GM12891 (cell line): ENCODE results near the gene LRIG1.

Experiments used
- DNase-seq: peaks from one replicate; pipeline ENCODE4 v3.0.0; 2011; ENCODE audit warnings: low spot score; ENCODE audit not compliant: insufficient read length
- FAIRE-seq: peaks from 2 replicates; lab custom pipeline; 2011; peaks lifted over from hg19 to GRCh38; lab: Jason Lieb, UNC
- PAX5 ChIP-seq: IDR thresholded peaks from 2 replicates; pipeline ENCODE4 v1.6.1; 2011; ENCODE audit warnings: low read length, moderate library complexity, mild to moderate bottlenecking; ENCODE audit not compliant: insufficient read depth, severe bottlenecking
- POLR2A ChIP-seq: IDR thresholded peaks from 2 replicates; pipeline ENCODE4 v1.6.1; 2011; ENCODE audit warnings: low read depth, low read length, control low read depth
- POLR2AphosphoS5 ChIP-seq: IDR thresholded peaks from 2 replicates; pipeline ENCODE4 v1.6.1; 2011; ENCODE audit warnings: low read depth, low read length, control low read depth
- POU2F2 ChIP-seq: IDR thresholded peaks from 2 replicates; pipeline ENCODE4 v1.6.1; 2011; ENCODE audit warnings: low read depth, mild to moderate bottlenecking, control low read depth, low read length, moderate library complexity
- SPI1 ChIP-seq: IDR thresholded peaks from 2 replicates; pipeline ENCODE4 v1.6.1; 2011; ENCODE audit warnings: low read depth, low read length, control low read depth
- TAF1 ChIP-seq: IDR thresholded peaks from 2 replicates; pipeline ENCODE4 v1.6.1; 2011; ENCODE audit warnings: low read depth, low read length, control low read depth

LRIG1 gene

GRCh38 chr3:66367979-66368378 is 132.8 kb downstream of the LRIG1 start:
- DNase-seq (no peak), FAIRE-seq (no peak)
- no peak for TF ChIP-seq POLR2AphosphoS5
- TF ChIP-seq SPI1, result no peak
- TF ChIP-seq POLR2A, result no peak
- TF ChIP-seq PAX5, result no peak
- no peak for TF ChIP-seq POU2F2
- no peak for TF ChIP-seq TAF1

- DNase-seq (no peak), FAIRE-seq (no peak)
- no peak for TF ChIP-seq POU2F2
- TF ChIP-seq POLR2AphosphoS5, result no peak
- no peak for TF ChIP-seq POLR2A
- no peak for TF ChIP-seq TAF1
- TF ChIP-seq PAX5, result no peak
- TF ChIP-seq SPI1, result no peak
These were observed 134.1 kb downstream of the LRIG1 start for GRCh38 chr3:66366747-66367146.

DNA sequence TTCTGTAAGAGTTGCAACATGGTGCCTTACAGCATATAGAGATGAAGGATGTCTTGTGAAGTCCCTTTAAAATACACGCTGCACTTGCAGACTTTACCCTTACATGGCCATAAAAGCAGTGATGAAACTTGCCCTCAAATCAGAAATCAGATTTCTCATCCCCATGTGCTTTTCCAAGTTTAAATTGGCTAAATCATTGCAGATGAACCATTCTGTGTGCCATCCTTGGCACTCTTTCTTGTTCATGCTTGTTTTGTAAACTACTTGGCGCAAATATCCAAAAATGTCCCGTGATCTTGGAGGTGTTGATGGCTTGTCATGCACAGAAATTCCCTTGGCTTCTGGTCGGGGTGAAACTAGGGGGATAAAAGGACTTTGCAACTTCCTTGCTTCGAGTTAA is 135.7 kb downstream of the LRIG1 start:
- no peak for TF ChIP-seq SPI1
- no peak for TF ChIP-seq PAX5
- TF ChIP-seq TAF1, result no peak
- no peak for TF ChIP-seq POLR2A
- TF ChIP-seq POLR2AphosphoS5, result no peak
- no peak for TF ChIP-seq POU2F2
- FAIRE-seq (no peak), DNase-seq (no peak)

- FAIRE-seq, result no peak
These were observed 137.7 kb downstream of the LRIG1 start for GRCh38 chr3:66363148-66363547.

DNA sequence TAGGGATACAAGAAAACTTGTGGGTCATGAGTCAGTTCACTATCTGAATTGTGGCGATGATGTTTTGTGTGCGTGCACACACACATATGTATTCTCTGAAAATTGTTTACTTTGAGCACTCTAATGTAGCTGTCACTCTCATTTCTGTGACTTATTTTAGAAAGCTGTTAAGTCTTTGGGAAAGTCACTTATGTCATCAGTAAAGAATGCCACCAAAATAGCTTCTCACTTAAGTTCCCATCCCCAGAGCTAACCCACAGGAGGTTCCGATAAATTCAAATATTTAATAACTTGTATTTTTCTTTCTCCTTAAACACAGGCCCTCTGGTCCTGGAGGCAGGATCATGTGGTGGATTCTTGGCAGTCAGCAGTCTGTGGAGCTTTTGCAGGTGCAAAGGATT is 138.3 kb downstream of the LRIG1 start:
- FAIRE-seq, result no peak
- TF ChIP-seq TAF1, result no peak
- TF ChIP-seq POLR2A, result no peak
- no peak for TF ChIP-seq POU2F2
- TF ChIP-seq POLR2AphosphoS5, result no peak
- TF ChIP-seq SPI1, result no peak
- TF ChIP-seq PAX5, result no peak
- DNase-seq, result no peak

More at GRCh38 chr3:66363148-66363547, 137.7 kb downstream of the LRIG1 start:
- no peak for DNase-seq
- TF ChIP-seq TAF1 (no peak), POLR2AphosphoS5 (no peak), POLR2A (no peak), PAX5 (no peak), POU2F2 (no peak), SPI1 (no peak)

DNA sequence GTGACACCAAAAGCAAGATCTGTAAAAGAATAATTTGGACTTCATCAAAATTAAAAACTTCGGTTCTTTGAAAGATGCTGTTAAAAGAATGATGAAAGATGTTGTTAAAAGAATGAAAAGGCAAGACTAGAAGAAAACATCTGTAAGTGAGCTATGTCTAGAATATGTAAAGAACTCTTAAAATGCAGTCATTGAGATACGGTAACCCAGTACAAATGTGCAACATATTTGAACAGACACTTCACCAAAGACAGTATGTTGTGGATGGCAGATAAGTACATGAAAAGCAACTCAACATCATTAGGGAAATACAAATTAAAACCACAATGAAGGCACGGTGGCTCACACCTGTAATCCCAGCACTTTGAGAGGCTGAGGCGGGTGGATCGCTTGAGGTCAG is 139.5 kb downstream of the LRIG1 start:
- TF ChIP-seq PAX5 (no peak), SPI1 (no peak), POLR2AphosphoS5 (no peak), TAF1 (no peak), POLR2A (no peak), POU2F2 (no peak)
- no peak for FAIRE-seq
- no peak for DNase-seq

DNA sequence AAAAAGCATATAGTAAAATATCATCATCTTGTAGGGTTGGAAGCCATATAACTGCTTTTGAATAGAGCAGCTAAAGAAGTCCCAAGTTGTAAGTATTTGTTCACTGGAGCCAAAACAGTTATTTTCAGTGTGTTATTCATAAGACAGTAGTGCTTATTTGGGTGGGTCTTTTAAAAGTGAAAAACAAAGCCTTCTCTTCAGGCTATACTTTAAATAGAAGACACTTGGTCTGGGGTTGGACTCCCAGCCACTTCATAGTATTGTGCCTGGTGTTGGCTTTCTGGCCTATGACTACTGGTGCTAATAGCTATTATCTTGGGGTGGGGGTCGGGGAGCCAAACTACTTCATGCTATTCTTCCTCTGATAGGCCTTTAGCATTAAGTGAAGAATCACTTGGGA is 144.8 kb downstream of the LRIG1 start:
- no peak for TF ChIP-seq SPI1
- no peak for TF ChIP-seq POU2F2
- TF ChIP-seq PAX5, result no peak
- TF ChIP-seq POLR2AphosphoS5, result no peak
- no peak for TF ChIP-seq POLR2A
- TF ChIP-seq TAF1, result no peak
- DNase-seq (no peak), FAIRE-seq (no peak)

GRCh38 chr3:66355394-66355793 is 145.4 kb downstream of the LRIG1 start:
- DNase-seq, result no peak
- FAIRE-seq, result no peak
- no peak for TF ChIP-seq POU2F2
- TF ChIP-seq POLR2AphosphoS5, result no peak
- no peak for TF ChIP-seq SPI1
- TF ChIP-seq PAX5, result no peak
- TF ChIP-seq TAF1, result no peak
- TF ChIP-seq POLR2A, result no peak

DNA sequence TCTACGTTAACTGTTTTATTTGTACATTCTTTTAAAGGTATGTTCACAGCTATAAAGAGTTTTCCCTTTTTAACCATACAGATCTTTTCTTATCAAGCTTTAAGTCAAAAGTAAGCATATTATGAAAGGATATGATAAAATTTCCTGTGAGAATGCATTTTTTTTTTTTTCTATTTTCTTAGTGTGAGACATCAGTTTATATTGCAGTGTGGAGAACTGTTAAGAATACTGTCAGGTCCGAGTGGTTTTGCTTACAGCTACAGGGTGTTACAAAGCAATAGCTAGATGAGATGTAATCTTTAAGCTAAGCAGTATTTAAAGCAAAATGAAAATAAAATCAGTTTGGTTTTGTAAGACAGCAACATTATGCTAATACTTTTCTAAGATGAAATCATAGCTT is 146.8 kb downstream of the LRIG1 start:
- no peak for FAIRE-seq
- TF ChIP-seq POLR2AphosphoS5, result no peak
- no peak for TF ChIP-seq TAF1
- TF ChIP-seq POLR2A, result no peak
- no peak for TF ChIP-seq SPI1
- TF ChIP-seq POU2F2, result no peak
- no peak for TF ChIP-seq PAX5
- DNase-seq, result no peak

- TF ChIP-seq POLR2AphosphoS5 (no peak), TAF1 (no peak), PAX5 (no peak), POU2F2 (no peak), SPI1 (no peak), POLR2A (no peak)
- FAIRE-seq, result no peak
- no peak for DNase-seq
These were observed 147.3 kb downstream of the LRIG1 start for GRCh38 chr3:66353530-66353929.
